PFSK-1 (cell line): ENCODE measurements around the gene UBA52.

Experiments
- FOXP2 ChIP-seq: optimal IDR thresholded peaks from 2 replicates; pipeline ENCODE3; 2011; ENCODE audit warnings: borderline replicate concordance, control low read depth, inconsistent platforms; ENCODE audit not compliant: insufficient read depth; ENCODE audit errors: extremely low read length, extremely low read depth
- POLR2AphosphoS5 ChIP-seq: IDR thresholded peaks from 2 replicates; pipeline ENCODE4 v1.6.1; 2012; ENCODE audit warnings: low read depth, mild to moderate bottlenecking, control low read depth, low read length, moderate library complexity
- SIN3A ChIP-seq: IDR thresholded peaks from 2 replicates; pipeline ENCODE4 v1.6.1; 2012; ENCODE audit warnings: mild to moderate bottlenecking, low read length, moderate library complexity, borderline replicate concordance; ENCODE audit not compliant: insufficient read depth
- TAF1 ChIP-seq: IDR thresholded peaks from 2 replicates; pipeline ENCODE4 v1.6.1; 2012; ENCODE audit warnings: low read length, control low read depth, borderline replicate concordance; ENCODE audit not compliant: insufficient read depth
- TF ChIP-seq, protein P1 (sequence below), 2 experiments: IDR thresholded peaks; 2 replicates each; pipeline versions ENCODE4 v1.6.1 to v1.8.0; 2011 to 2012; ENCODE audit warnings: low read depth in 2 of 2, low read length in 2 of 2, control low read depth in 1 of 2, inconsistent platforms in 1 of 2, mild to moderate bottlenecking in 1 of 2, moderate library complexity in 1 of 2; ENCODE audit not compliant: insufficient read depth in 1 of 2

Gene UBA52

DNA sequence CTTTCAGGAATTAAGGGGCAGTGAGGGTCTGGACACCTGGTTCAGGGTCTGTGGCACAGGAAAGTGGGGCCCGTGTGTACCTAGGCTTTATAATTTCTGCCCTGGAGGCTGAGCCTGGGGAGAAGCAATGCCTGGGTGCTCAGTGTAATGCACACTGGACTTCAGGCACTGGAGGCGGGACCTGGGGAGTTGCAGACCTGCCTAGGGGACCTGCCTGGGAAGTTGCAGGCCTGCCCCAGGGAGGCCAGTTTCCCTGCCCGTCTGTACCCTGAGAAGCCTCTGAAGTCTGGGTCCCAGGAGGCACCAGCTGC lies 38.5 kb downstream of the UBA52 start:
- TF ChIP-seq SIN3A (no peak), TAF1 (no peak), POLR2AphosphoS5 (no peak), FOXP2 (no peak)
- TF ChIP-seq, protein P1, sequence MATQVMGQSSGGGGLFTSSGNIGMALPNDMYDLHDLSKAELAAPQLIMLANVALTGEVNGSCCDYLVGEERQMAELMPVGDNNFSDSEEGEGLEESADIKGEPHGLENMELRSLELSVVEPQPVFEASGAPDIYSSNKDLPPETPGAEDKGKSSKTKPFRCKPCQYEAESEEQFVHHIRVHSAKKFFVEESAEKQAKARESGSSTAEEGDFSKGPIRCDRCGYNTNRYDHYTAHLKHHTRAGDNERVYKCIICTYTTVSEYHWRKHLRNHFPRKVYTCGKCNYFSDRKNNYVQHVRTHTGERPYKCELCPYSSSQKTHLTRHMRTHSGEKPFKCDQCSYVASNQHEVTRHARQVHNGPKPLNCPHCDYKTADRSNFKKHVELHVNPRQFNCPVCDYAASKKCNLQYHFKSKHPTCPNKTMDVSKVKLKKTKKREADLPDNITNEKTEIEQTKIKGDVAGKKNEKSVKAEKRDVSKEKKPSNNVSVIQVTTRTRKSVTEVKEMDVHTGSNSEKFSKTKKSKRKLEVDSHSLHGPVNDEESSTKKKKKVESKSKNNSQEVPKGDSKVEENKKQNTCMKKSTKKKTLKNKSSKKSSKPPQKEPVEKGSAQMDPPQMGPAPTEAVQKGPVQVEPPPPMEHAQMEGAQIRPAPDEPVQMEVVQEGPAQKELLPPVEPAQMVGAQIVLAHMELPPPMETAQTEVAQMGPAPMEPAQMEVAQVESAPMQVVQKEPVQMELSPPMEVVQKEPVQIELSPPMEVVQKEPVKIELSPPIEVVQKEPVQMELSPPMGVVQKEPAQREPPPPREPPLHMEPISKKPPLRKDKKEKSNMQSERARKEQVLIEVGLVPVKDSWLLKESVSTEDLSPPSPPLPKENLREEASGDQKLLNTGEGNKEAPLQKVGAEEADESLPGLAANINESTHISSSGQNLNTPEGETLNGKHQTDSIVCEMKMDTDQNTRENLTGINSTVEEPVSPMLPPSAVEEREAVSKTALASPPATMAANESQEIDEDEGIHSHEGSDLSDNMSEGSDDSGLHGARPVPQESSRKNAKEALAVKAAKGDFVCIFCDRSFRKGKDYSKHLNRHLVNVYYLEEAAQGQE (IDR thresholded peaks at IDR 0.05; ENCODE audit: insufficient read depth in 1 of 2, low read depth in 2 of 2, low read length in 2 of 2): no peak

DNA sequence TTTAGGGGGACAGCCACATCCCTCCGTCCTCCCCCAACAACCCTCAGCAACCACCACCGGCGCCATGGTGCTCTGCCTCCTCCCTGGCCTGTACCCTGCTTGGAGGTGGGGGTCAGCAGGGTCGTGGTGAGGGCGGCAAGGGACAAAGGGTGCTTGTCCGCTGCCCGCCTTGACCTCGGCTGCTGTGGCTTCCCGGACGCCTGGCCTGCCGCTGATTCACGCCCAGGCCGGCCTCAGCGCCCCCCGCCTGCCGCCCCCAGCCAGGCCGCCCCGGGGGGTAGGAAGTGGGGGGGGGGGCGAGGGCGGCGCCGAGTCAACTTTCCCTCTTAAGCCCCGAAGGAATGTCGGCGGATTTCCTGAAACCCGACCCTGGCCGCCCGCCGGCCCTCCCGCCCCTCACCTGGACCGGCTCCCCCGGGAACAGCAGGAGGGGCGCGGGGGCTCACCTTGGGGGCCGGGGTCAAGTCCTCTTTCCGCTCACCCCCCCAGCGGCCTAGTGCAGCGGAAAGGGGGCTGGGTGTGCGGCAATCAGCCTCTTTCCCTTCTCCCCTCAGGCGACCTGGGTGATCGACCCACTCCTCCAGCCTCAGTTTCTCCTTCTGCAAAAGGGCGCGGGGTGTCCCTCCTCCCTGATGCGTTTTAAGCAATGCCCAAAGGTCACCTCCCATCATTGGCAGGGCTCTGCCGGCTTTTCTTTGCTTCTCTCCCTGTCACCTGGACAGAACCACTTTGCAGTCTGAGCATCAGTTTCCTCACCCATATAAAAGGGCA lies 39.1 kb downstream of the UBA52 start:
- TF ChIP-seq TAF1 (no peak), FOXP2 (no peak), SIN3A (no peak), POLR2AphosphoS5 (no peak)
- TF ChIP-seq, protein P1 (IDR thresholded peaks at IDR 0.05; ENCODE audit: insufficient read depth in 1 of 2, low read depth in 2 of 2, low read length in 2 of 2): no peak

DNA sequence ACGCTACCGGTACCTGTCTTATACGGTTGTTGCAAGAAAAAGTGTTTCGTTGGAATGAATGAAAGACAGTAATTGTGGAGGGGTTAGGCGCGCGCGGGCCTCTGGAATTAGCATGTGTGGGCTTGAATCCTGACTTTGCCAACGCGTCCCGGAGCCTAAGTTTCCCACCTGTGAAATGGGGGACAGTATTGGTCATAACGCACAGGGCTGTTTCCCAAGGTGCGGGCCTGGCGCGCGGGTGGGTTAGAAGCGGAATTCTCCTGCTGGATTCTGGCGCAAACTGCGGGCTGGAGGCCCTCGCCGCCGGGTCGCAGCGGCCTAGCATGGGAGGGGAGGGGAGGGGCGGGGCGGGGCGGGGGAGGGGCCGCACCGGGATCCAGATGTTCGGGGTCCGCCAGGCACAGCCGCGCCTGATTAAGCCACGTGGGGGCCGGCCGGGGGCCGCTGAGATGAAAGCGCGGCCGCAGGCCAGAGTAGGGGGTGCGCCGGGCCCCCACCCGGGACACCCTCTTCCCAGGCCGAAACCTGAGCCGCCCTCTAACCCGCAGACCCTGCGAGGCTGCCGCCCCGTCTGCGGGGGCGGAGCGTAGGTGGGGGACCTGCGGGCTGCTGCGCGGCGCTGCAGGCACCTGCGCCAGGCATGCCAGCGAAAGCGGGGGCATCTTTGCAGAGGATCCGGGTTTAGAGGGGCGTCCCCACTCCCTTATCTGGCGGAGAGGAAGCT lies 39.8 kb downstream of the UBA52 start:
- TF ChIP-seq TAF1: no peak
- no peak for TF ChIP-seq FOXP2
- TF ChIP-seq, protein P1 (IDR thresholded peaks at IDR 0.05; ENCODE audit: insufficient read depth in 1 of 2, low read depth in 2 of 2, low read length in 2 of 2): no peak
- no peak for TF ChIP-seq POLR2AphosphoS5
- no peak for TF ChIP-seq SIN3A

DNA sequence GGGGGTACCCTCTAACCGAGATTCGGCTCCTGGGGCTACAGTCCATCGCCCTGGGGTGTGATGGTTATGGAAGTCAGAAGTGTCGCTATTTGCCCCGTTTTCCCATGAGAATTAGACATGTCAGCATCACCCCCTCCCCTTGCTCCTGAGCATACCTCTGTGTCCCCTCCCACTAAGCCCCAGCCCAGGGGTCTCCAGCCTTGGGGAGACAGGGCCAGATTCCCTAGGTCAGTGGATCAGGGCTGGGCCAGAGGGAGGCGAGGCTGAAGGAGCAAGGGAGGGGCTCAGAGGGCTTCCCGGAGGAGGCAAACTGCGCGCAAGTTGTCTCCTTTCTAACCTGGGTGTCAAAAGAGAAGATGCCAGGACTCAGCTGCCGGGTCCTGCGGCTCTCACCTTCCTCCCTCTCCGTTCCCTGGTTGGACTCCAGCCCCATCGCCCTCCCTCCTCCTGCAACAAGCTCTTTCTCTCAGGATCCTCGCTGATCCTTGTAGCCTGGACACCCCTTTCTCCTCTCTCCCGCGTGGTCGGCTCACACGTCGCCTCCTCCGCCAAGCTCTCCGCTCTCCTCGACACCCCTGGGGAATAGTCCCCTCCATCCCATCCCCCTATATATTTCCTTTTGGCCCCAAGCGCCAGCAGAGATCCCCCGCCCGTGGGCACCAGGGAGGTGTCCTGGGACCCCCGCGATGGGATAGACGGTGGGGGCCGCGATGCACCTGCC lies 40.6 kb downstream of the UBA52 start:
- TF ChIP-seq TAF1: no peak
- TF ChIP-seq FOXP2: no peak
- no peak for TF ChIP-seq POLR2AphosphoS5
- TF ChIP-seq, protein P1 (IDR thresholded peaks at IDR 0.05; ENCODE audit: insufficient read depth in 1 of 2, low read depth in 2 of 2, low read length in 2 of 2): no peak
- no peak for TF ChIP-seq SIN3A
